ENCODE results near the gene CCL7. TPM values are rescaled to one million over a fixed set of nuclear protein-coding genes. Genes with fewer than 3 reads are reported as not detected.

CCL7 gene
- total and polyA plus RNA-seq, 9 of the 15 experiments (the other 6 are each of a cell fraction or from before 2014, with no cell fraction given): not detected

GRCh38 chr17:34226744-34227034 is 43.3 kb upstream of the CCL7 start:
- Histone ChIP-seq H3K9ac (ENCODE audit: insufficient read depth in 1 of 2, low read depth in 2 of 2, low read length in 2 of 2) (no peak overlapping the region), H4K20me1 (replicated peaks; ENCODE audit: control insufficient read depth, insufficient read depth, low read length) (no peaks in the 10 kb centered on the region), H3K79me2 (ENCODE audit: control insufficient read depth, insufficient read depth, low read length) (no peaks in the 10 kb centered on the region), H3K4me1 (replicated peaks in 1 of 2; ENCODE audit: control insufficient read depth in 2 of 2, insufficient read depth in 2 of 2, low read length in 2 of 2) (no peaks in the 10 kb centered on the region), H3K36me3 (ENCODE audit: control insufficient read depth, insufficient read depth, low read length) (no peaks in the 10 kb centered on the region), H2AFZ (ENCODE audit: low read depth, low read length) (no peak overlapping the region), H3K4me2 (ENCODE audit: insufficient read depth, low read length) (no peak overlapping the region), H3K4me3 (no peak overlapping the region), H3K9me3 (replicated peaks; ENCODE audit: control insufficient read depth, insufficient read depth, low read depth, low read length) (no peaks in the 10 kb centered on the region), H3K27me3 (ENCODE audit: control insufficient read depth in 2 of 2, insufficient read depth in 2 of 2, low read length in 2 of 2) (no peaks in the 10 kb centered on the region; a peak in 1 of 5 replicates), H3K27ac (ENCODE audit: extremely low read depth, low read depth, low read length) (no peak overlapping the region), H3K9me1 (ENCODE audit: control insufficient read depth, insufficient read depth, low read length) (no peaks in the 10 kb centered on the region)
- TF ChIP-seq MEF2A (IDR thresholded peaks at IDR 0.05; ENCODE audit: control insufficient read depth, low read depth, low read length) (no peak), CREB1 (IDR thresholded peaks at IDR 0.05) (no peak), CREB1 (CRISPR knock-in tag; IDR thresholded peaks at IDR 0.05) (no peak), ZNF445 (CRISPR knock-in tag; IDR thresholded peaks at IDR 0.05; ENCODE audit: low read depth) (no peak), SRSF7 (optimal IDR thresholded peaks at IDR 0.05; ENCODE audit: low read depth, low read length) (no peak), HNRNPK (IDR thresholded peaks at IDR 0.05; ENCODE audit: low read depth, low read length, poor library complexity, severe bottlenecking) (no peak), CHD2 (IDR thresholded peaks at IDR 0.05; ENCODE audit: low read depth, low read length) (no peak), HEY1 (CRISPR knock-in tag; IDR thresholded peaks at IDR 0.05; ENCODE audit: borderline replicate concordance) (no peak), ZNF592 (IDR thresholded peaks at IDR 0.05) (no peak), ZNF695 (CRISPR knock-in tag; IDR thresholded peaks at IDR 0.05) (no peak), CCAR2 (IDR thresholded peaks at IDR 0.05; ENCODE audit: low read depth, low read length) (no peak), BHLHE40 (IDR thresholded peaks at IDR 0.05; ENCODE audit: low read length) (no peak), BRD4 (IDR thresholded peaks at IDR 0.05) (no peak)
- TF ChIP-seq, protein P1, sequence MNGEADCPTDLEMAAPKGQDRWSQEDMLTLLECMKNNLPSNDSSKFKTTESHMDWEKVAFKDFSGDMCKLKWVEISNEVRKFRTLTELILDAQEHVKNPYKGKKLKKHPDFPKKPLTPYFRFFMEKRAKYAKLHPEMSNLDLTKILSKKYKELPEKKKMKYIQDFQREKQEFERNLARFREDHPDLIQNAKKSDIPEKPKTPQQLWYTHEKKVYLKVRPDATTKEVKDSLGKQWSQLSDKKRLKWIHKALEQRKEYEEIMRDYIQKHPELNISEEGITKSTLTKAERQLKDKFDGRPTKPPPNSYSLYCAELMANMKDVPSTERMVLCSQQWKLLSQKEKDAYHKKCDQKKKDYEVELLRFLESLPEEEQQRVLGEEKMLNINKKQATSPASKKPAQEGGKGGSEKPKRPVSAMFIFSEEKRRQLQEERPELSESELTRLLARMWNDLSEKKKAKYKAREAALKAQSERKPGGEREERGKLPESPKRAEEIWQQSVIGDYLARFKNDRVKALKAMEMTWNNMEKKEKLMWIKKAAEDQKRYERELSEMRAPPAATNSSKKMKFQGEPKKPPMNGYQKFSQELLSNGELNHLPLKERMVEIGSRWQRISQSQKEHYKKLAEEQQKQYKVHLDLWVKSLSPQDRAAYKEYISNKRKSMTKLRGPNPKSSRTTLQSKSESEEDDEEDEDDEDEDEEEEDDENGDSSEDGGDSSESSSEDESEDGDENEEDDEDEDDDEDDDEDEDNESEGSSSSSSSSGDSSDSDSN (IDR thresholded peaks at IDR 0.05; ENCODE audit: borderline replicate concordance in 1 of 2, low read depth in 2 of 2, low read length in 2 of 2): no peak
- TF ChIP-seq, protein P2, sequence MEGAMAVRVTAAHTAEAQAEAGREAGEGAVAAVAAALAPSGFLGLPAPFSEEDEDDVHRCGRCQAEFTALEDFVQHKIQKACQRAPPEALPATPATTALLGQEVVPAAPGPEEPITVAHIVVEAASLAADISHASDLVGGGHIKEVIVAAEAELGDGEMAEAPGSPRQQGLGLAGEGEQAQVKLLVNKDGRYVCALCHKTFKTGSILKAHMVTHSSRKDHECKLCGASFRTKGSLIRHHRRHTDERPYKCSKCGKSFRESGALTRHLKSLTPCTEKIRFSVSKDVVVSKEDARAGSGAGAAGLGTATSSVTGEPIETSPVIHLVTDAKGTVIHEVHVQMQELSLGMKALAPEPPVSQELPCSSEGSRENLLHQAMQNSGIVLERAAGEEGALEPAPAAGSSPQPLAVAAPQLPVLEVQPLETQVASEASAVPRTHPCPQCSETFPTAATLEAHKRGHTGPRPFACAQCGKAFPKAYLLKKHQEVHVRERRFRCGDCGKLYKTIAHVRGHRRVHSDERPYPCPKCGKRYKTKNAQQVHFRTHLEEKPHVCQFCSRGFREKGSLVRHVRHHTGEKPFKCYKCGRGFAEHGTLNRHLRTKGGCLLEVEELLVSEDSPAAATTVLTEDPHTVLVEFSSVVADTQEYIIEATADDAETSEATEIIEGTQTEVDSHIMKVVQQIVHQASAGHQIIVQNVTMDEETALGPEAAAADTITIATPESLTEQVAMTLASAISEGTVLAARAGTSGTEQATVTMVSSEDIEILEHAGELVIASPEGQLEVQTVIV (CRISPR knock-in tag; IDR thresholded peaks at IDR 0.05; ENCODE audit: borderline replicate concordance): no peak
- in situ Hi-C loops (cut with MboI) (no loop called here), intact Hi-C loops (cut with micrococcal nuclease) (no loop called here)
- no TSS peak for BruUV-seq (replicated peaks)
- CTCF ChIA-PET (ENCODE audit: low intra/inter-chr PET ratio): interaction anchor here (0.7 kb wide), 1 partner anchor 359 kb away, joined by 7 read pairs; no protein-coding TSS in a partner anchor
- ATAC-seq (no peak), FAIRE-seq (no peak), DNase-seq (ENCODE audit: extremely low read depth in 1 of 4, low spot score in 3 of 4) (no peak)
- POLR2A ChIA-PET: no interaction called here
